GM19043 (cell line): ENCODE data around the gene PDE4B.
A peak's percentile ranks its signal among the peaks of the same experiment; 100 is the strongest.
"Not testable (repeated sequence)": the region's sequence is repeated elsewhere in the genome, so short reads cannot be mapped to it uniquely, and the experiment has no call there.

ENCODE experiments used
- ATAC-seq: cut with Tn5 transposase; IDR thresholded peaks from one replicate; pipeline ENCODE4 v1.9.1; 2021; ENCODE audit warnings: low read depth; ENCODE audit not compliant: unreplicated experiment

Gene PDE4B

DNA sequence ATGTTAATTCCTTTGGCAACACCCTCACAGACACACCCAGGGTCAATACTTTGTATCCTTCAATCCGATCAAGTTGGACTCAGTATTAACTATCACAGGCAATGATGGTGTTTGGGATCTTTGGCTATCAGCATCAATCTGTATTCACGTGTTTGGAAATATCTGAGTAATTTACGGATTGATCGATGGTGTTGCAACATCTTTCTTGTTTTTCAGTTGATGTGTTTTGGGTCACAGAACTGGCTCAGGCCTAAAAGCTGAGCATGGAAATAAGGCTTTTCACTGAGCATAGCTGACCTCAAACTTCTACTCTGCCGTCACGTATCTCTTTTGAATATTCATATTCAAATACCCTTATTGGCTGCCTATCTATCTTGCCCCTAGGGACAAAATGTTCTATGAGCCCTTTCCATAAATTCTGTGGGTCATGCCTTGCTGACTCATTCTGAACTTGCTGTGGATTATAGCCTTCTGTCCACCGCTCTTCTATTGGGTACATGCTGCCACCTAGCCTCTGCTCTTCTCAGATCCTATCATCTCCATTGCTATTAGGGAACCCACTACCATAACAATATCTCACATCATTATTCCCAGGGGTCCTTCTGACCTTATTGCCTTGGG is 156.0 kb downstream of the PDE4B start:
- ATAC-seq = no peak

GRCh38 chr1:65949230-65949626 is 156.5 kb downstream of the PDE4B start:
- ATAC-seq = no peak

GRCh38 chr1:65949933-65950332 is 157.2 kb downstream of the PDE4B start:
- ATAC-seq = no peak

DNA sequence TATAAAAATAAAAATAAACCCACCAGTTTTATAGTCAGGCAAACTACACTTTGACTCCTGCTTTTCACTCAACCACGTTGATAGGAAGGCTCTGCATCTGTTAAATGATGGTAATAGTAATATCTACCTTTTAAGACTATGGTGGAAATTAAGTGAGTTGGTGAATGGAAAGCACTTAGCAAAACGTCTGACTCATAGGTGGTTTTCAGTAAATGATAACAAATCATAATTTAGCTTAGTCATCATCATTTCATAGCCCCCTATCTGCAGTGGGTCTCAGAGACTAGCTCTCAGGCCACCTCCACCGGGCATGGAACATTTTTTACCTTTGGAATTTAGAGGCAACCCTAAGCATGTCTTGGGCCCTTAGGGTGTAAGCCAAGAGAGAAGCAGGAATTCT is 160.0 kb downstream of the PDE4B start:
- no peak for ATAC-seq

DNA sequence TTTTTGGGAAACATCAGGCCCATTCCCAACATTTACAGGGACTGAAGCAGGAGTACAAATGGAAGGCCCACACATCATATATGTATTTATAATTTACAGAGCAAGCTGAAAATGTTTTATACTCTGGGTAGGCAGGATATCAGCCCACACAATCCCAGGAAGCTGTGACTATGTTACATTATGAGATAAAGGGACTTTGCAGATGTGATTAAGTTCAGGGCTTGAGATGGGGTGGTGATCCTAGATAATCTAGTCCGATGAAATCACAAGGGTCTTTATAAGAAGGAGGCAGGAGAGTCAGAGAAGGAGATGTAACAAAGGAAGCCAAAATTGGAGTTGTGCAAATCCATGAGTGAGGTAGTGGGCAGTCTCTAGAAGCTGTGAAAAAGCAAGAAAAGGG is 160.5 kb downstream of the PDE4B start:
- ATAC-seq = no peak

GRCh38 chr1:65955071-65955470 is 162.4 kb downstream of the PDE4B start:
- ATAC-seq = no peak

- no peak for ATAC-seq
Measured at GRCh38 chr1:65955503-65955902, 162.8 kb downstream of the PDE4B start.

- ATAC-seq = peak; percentile 61
Measured at GRCh38 chr1:65958561-65959350, 166.1 kb downstream of the PDE4B start.

GRCh38 chr1:65959896-65960567 is 167.3 kb downstream of the PDE4B start:
- ATAC-seq = no peak

GRCh38 chr1:65963156-65963888 is 170.6 kb downstream of the PDE4B start:
- no peak for ATAC-seq

- ATAC-seq = no peak
Measured at GRCh38 chr1:65964123-65964522, 171.4 kb downstream of the PDE4B start.

DNA sequence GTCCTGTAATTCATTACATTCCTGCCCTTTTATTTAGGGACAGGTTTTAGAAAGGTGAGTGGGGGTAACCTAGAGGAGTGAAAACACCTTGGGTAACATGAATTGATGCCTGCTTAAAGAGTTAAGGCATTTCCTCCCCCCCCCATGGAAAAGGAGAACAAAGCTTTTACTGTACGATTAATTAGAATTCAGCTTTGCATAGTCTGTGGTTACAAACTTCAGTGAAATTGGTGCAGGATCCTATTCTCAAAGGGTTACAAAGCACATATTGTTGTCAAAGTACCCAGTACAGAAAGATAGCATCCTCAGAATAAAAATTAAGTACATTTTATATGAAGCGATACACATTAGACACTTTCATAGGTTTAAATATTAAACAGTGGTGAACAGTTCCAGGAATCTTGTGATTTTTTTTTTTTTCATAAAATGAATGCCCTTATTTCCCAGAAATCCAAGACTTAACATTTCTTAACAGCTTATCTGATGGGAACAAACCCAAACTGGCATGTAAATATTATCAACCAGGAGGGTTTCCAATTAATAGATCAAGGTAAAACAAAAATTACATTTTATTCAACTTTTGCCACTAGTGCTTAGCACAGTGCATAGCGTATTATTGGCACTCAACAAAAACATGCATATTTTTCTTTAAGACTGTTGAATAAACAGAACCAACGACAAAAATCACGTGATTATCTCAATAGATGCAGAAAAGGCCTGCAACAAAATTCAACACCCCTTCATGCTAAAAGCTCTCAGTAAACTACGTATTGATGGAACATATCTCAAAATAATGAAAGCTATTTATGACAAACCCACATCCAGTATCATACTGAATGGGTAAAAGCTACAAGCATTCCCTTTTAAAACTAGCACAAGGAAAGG is 172.7 kb downstream of the PDE4B start:
- no peak for ATAC-seq

GRCh38 chr1:65967492-65967891 is 174.8 kb downstream of the PDE4B start:
- ATAC-seq = not testable (repeated sequence)

GRCh38 chr1:65971547-65971946 is 178.9 kb downstream of the PDE4B start:
- no peak for ATAC-seq

DNA sequence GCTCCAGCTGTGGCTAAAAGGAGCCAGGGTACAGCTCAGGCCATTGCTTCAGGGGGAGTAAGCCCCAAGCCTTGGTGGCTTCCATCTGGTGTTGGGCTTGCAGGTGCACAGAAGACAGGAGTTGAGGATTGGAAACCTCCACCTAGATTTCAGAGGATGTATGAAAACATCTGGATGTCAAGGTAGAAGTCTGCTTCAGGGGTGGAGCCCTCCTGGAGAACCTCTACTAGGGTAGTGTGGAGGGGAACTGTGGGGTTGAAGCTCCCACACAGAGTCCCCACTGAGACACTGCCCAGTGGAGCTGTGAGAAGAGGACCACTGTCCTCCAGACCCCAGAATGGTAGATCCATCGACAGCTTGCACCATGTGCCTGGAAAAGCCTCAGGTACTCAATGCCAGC is 183.0 kb downstream of the PDE4B start:
- ATAC-seq = no peak

- no peak for ATAC-seq
Measured at GRCh38 chr1:65979136-65980044, 186.7 kb downstream of the PDE4B start.

DNA sequence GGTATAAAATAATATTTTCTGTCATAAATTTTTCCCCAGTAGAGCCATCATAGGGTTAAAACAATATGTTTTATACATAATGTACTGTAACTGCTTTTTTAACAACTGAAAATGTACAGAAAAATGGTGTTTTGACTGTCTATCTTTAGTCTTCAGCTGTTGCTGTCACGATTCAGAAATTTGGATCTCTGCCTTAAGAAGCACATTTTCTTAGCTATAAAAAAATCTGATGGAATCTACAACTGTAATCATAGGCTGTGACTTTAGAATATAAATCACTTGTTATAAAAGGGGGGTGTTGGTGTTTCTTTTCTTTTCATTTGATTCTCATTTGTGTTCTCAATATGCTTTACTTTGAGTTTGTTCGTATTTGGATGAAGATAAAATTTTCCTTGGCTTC is 187.5 kb downstream of the PDE4B start:
- ATAC-seq = no peak

- no peak for ATAC-seq
Measured at GRCh38 chr1:65983500-65983899, 190.8 kb downstream of the PDE4B start.
